Dedifferentiated amniotic fluid mesenchymal stem cell (primary cell): ENCODE measurements around the gene SLC35F3.
"Not testable (repeated sequence)": the region's sequence is repeated elsewhere in the genome, so short reads cannot be mapped to it uniquely, and the experiment has no call there.

Experiments
- DNase-seq: peaks from one replicate; pipeline ENCODE4 v3.0.0-alpha.2; 2016; ENCODE audit errors: extremely low spot score

Gene SLC35F3

GRCh38 chr1:234106032-234106431, 201.6 kb downstream of the SLC35F3 start:
- no peak for DNase-seq

- no peak for DNase-seq
These were observed 203.0 kb downstream of the SLC35F3 start for GRCh38 chr1:234107416-234108021.

GRCh38 chr1:234108921-234109320, 204.4 kb downstream of the SLC35F3 start:
- DNase-seq: peak; percentile 35

GRCh38 chr1:234109840-234110239, 205.4 kb downstream of the SLC35F3 start:
- DNase-seq: no peak

GRCh38 chr1:234111458-234112142, 207.1 kb downstream of the SLC35F3 start:
- no peak for DNase-seq

GRCh38 chr1:234114648-234115307, 210.3 kb downstream of the SLC35F3 start:
- DNase-seq: peak; percentile 77

GRCh38 chr1:234118911-234119310, 214.4 kb downstream of the SLC35F3 start:
- DNase-seq: no peak

GRCh38 chr1:234119431-234119830, 215.0 kb downstream of the SLC35F3 start:
- no peak for DNase-seq

- no peak for DNase-seq
These were observed 216.0 kb downstream of the SLC35F3 start for GRCh38 chr1:234120327-234120944.

- DNase-seq: not testable (repeated sequence)
These were observed 217.2 kb downstream of the SLC35F3 start for GRCh38 chr1:234121659-234122058.

GRCh38 chr1:234122571-234122970, 218.1 kb downstream of the SLC35F3 start:
- not testable (repeated sequence) for DNase-seq

GRCh38 chr1:234123867-234124266, 219.4 kb downstream of the SLC35F3 start:
- no peak for DNase-seq

GRCh38 chr1:234125283-234125682, 220.8 kb downstream of the SLC35F3 start:
- DNase-seq: no peak

- no peak for DNase-seq
These were observed 221.2 kb downstream of the SLC35F3 start for GRCh38 chr1:234125714-234126113.

GRCh38 chr1:234127026-234127671, 222.7 kb downstream of the SLC35F3 start:
- no peak for DNase-seq

- no peak for DNase-seq
These were observed 228.3 kb downstream of the SLC35F3 start for GRCh38 chr1:234132795-234133194.

GRCh38 chr1:234134878-234135277, 230.4 kb downstream of the SLC35F3 start:
- DNase-seq: no peak

- DNase-seq: no peak
These were observed 231.0 kb downstream of the SLC35F3 start for GRCh38 chr1:234135501-234135900.

- no peak for DNase-seq
These were observed 231.6 kb downstream of the SLC35F3 start for GRCh38 chr1:234136073-234136472.

GRCh38 chr1:234139966-234140365, 235.5 kb downstream of the SLC35F3 start:
- DNase-seq: no peak

GRCh38 chr1:234140388-234140787, 235.9 kb downstream of the SLC35F3 start:
- no peak for DNase-seq

GRCh38 chr1:234141006-234141405, 236.5 kb downstream of the SLC35F3 start:
- DNase-seq: no peak
